ENCODE measurements around the gene ABCC5. TPM values are rescaled to one million over a fixed set of nuclear protein-coding genes. Genes with fewer than 3 reads are reported as not detected.

ABCC5 gene
- total RNA-seq, 1 donor from 2014 or later: 52.0 TPM

DNA sequence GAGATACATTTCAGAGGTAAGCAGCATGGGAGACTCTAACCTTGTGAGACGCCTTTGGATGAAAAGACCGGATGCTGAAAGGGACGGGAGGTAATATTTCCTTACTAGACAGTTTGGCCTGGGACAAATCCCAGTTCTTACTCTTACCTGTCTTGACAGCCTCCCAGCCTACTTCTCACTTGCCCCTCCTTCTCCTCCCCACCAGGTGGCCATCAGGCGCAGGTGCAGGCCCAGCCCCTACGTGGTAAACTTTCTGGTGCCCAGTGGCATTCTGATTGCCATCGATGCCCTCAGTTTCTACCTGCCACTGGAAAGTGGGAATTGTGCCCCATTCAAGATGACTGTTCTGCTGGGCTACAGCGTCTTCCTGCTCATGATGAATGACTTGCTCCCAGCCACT, 20.1 kb upstream of the ABCC5 start:
- H4K20me1 ChIP-seq (ENCODE audit: insufficient read depth, low read length): no peaks in the 10 kb centered on the region
- H3K4me1 Mint-ChIP-seq (ENCODE audit: low read depth, unreplicated experiment): no peaks in the 10 kb centered on the region
- H3K4me2 ChIP-seq (ENCODE audit: low read length): no peak overlapping the region
- H3K9me3 Mint-ChIP-seq (ENCODE audit: unreplicated experiment): no peaks in the 10 kb centered on the region
- H3K4me3 Mint-ChIP-seq (ENCODE audit: unreplicated experiment): no peak overlapping the region
- no peaks in the 10 kb centered on the region for H3K36me3 ChIP-seq (ENCODE audit: insufficient read depth, low read length)
- DNase-seq (ENCODE audit: low read depth) (no peak), FAIRE-seq (no peak)
- no peaks in the 10 kb centered on the region for H3K79me2 ChIP-seq (ENCODE audit: insufficient read depth, low read length)
- peaks cover 22% of the 10 kb centered on the region for H3K27me3 Mint-ChIP-seq (ENCODE audit: low read depth, unreplicated experiment)
- H3K4me3 ChIP-seq (ENCODE audit: insufficient read depth, low read depth, low read length): no peak overlapping the region
- no peaks in the 10 kb centered on the region for H3K4me1 ChIP-seq (ENCODE audit: insufficient read depth, low read length)
- H2AFZ ChIP-seq (ENCODE audit: low read depth, low read length): no peak overlapping the region
- TF ChIP-seq, protein P1, sequence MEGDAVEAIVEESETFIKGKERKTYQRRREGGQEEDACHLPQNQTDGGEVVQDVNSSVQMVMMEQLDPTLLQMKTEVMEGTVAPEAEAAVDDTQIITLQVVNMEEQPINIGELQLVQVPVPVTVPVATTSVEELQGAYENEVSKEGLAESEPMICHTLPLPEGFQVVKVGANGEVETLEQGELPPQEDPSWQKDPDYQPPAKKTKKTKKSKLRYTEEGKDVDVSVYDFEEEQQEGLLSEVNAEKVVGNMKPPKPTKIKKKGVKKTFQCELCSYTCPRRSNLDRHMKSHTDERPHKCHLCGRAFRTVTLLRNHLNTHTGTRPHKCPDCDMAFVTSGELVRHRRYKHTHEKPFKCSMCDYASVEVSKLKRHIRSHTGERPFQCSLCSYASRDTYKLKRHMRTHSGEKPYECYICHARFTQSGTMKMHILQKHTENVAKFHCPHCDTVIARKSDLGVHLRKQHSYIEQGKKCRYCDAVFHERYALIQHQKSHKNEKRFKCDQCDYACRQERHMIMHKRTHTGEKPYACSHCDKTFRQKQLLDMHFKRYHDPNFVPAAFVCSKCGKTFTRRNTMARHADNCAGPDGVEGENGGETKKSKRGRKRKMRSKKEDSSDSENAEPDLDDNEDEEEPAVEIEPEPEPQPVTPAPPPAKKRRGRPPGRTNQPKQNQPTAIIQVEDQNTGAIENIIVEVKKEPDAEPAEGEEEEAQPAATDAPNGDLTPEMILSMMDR (IDR thresholded peaks at IDR 0.05; ENCODE audit: insufficient read depth, low read depth, low read length): no peak
- TF ChIP-seq EZH2 (IDR thresholded peaks at IDR 0.05; ENCODE audit: insufficient read depth, low read length): no peak
- H3K27ac Mint-ChIP-seq (ENCODE audit: unreplicated experiment): no peak overlapping the region
- H3K27ac ChIP-seq (ENCODE audit: low read depth, low read length): no peak overlapping the region
- H3K27me3 ChIP-seq (ENCODE audit: insufficient read depth, low read length): peaks cover 6% of the 10 kb centered on the region
- H3K9ac ChIP-seq (ENCODE audit: low read length): no peak overlapping the region
- H3K36me3 Mint-ChIP-seq (ENCODE audit: low read depth, unreplicated experiment): no peaks in the 10 kb centered on the region
- H3K9me3 ChIP-seq (ENCODE audit: insufficient read depth, low read depth, low read length): no peaks in the 10 kb centered on the region

DNA sequence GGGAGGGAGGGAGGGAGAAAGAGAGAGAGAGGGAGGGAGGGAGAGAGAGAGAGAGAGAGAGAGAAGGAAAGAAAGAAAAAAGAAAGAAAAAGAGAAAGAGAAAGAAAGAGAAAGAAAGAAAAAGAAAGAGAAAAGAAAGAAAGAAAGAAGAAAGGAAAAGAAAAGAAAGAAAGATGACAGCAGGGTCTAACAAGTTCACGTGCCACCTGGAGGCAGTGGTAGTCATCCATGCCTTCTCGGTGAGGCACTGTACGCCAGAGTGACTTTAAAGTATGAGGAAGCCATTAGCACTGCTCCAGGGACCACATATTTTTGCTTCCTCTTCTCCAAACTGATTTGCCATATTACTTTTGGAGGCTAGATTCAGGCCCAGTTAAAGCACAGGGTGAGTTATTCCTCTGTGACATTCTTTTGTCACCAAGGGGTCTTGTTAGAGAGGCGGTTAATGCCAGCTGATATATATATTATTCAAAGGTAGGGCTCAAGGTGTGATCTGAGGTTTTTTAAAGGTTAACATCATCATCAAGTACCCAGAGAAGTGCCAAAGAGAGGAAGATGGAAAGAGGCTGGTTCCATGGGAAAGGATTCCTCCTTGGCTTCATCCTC, 13.6 kb upstream of the ABCC5 start, which contains the start of gene HTR3D:
HTR3D (plus strand) TSS at position 556 of the 606 bp plus-strand sequence; CDS start at position 556, 0 bp downstream.
- H3K9me3 ChIP-seq (ENCODE audit: insufficient read depth, low read depth, low read length): no peaks in the 10 kb centered on the region
- H3K36me3 ChIP-seq (ENCODE audit: insufficient read depth, low read length): no peaks in the 10 kb centered on the region
- H2AFZ ChIP-seq (ENCODE audit: low read depth, low read length): no peak within 1 kb of the TSS
- H3K36me3 Mint-ChIP-seq (ENCODE audit: low read depth, unreplicated experiment): no peaks in the 10 kb centered on the region
- no peak within 1 kb of the TSS for H3K27ac ChIP-seq (ENCODE audit: low read depth, low read length)
- no peaks in the 10 kb centered on the region for H4K20me1 ChIP-seq (ENCODE audit: insufficient read depth, low read length)
- H3K4me1 Mint-ChIP-seq (ENCODE audit: low read depth, unreplicated experiment): no peaks in the 10 kb centered on the region
- no peaks in the 10 kb centered on the region for H3K79me2 ChIP-seq (ENCODE audit: insufficient read depth, low read length)
- no peak within 1 kb of the TSS for H3K9ac ChIP-seq (ENCODE audit: low read length)
- peaks cover 13% of the 10 kb centered on the region for H3K27me3 ChIP-seq (ENCODE audit: insufficient read depth, low read length)
- TF ChIP-seq EZH2 (IDR thresholded peaks at IDR 0.05; ENCODE audit: insufficient read depth, low read length): no peak
- TF ChIP-seq, protein P1 (IDR thresholded peaks at IDR 0.05; ENCODE audit: insufficient read depth, low read depth, low read length): no peak
- no peaks in the 10 kb centered on the region for H3K4me1 ChIP-seq (ENCODE audit: insufficient read depth, low read length)
- no peak for FAIRE-seq
- H3K4me3 ChIP-seq (ENCODE audit: insufficient read depth, low read depth, low read length): no peak within 1 kb of the TSS
- peaks cover 21% of the 10 kb centered on the region for H3K27me3 Mint-ChIP-seq (ENCODE audit: low read depth, unreplicated experiment)
- H3K9me3 Mint-ChIP-seq (ENCODE audit: unreplicated experiment): no peaks in the 10 kb centered on the region
- no peak within 1 kb of the TSS for H3K4me3 Mint-ChIP-seq (ENCODE audit: unreplicated experiment)
- peak within 1 kb of the TSS; percentile 42 for H3K27ac Mint-ChIP-seq (ENCODE audit: unreplicated experiment)
- H3K4me2 ChIP-seq (ENCODE audit: low read length): no peak within 1 kb of the TSS
- no peak for DNase-seq (ENCODE audit: low read depth)

GRCh38 chr3:184030536-184030935, 12.9 kb upstream of the ABCC5 start:
- Mint-ChIP-seq H3K36me3 (ENCODE audit: low read depth, unreplicated experiment) (no peaks in the 10 kb centered on the region), H3K4me3 (ENCODE audit: unreplicated experiment) (no peak overlapping the region), H3K9me3 (ENCODE audit: unreplicated experiment) (no peaks in the 10 kb centered on the region), H3K27ac (ENCODE audit: unreplicated experiment) (no peak overlapping the region), H3K4me1 (ENCODE audit: low read depth, unreplicated experiment) (no peaks in the 10 kb centered on the region), H3K27me3 (ENCODE audit: low read depth, unreplicated experiment) (peaks cover 17% of the 10 kb centered on the region)
- Histone ChIP-seq H3K79me2 (ENCODE audit: insufficient read depth, low read length) (no peaks in the 10 kb centered on the region), H3K4me3 (ENCODE audit: insufficient read depth, low read depth, low read length) (no peak overlapping the region), H3K4me1 (ENCODE audit: insufficient read depth, low read length) (no peaks in the 10 kb centered on the region), H3K27me3 (ENCODE audit: insufficient read depth, low read length) (peaks cover 13% of the 10 kb centered on the region), H3K4me2 (ENCODE audit: low read length) (no peak overlapping the region), H2AFZ (ENCODE audit: low read depth, low read length) (no peak overlapping the region), H3K27ac (ENCODE audit: low read depth, low read length) (no peak overlapping the region), H3K9ac (ENCODE audit: low read length) (no peak overlapping the region), H4K20me1 (ENCODE audit: insufficient read depth, low read length) (no peaks in the 10 kb centered on the region), H3K36me3 (ENCODE audit: insufficient read depth, low read length) (no peaks in the 10 kb centered on the region), H3K9me3 (ENCODE audit: insufficient read depth, low read depth, low read length) (no peaks in the 10 kb centered on the region)
- no peak for FAIRE-seq
- TF ChIP-seq EZH2 (IDR thresholded peaks at IDR 0.05; ENCODE audit: insufficient read depth, low read length): no peak
- TF ChIP-seq, protein P1 (IDR thresholded peaks at IDR 0.05; ENCODE audit: insufficient read depth, low read depth, low read length): no peak
- no peak for DNase-seq (ENCODE audit: low read depth)

Measured in astrocyte (in vitro differentiated cells and primary cell).